Fibroblast of lung (primary cell): ENCODE results near the gene CD200. TPM values are rescaled to one million over a fixed set of nuclear protein-coding genes. Genes with fewer than 3 reads are reported as not detected.

Experiments used
- DNase-seq, 2 donors: peaks; one replicate each; pipeline versions ENCODE4 v3.0.0 to v3.0.0-alpha.2; 2010; ENCODE audit warnings: low read depth in 2 of 2
- H2AFZ ChIP-seq: 2 replicates; pipeline ENCODE4 v1.5.1; 2012; ENCODE audit warnings: low read length, control low read depth, inconsistent platforms
- H3K27ac ChIP-seq: 2 replicates; pipeline ENCODE4 v1.5.1; 2011; ENCODE audit warnings: low read length, control low read depth; ENCODE audit not compliant: insufficient read depth
- H3K27me3 ChIP-seq: 2 replicates; pipeline ENCODE4 v1.5.1; 2011; ENCODE audit warnings: mild to moderate bottlenecking, low read length; ENCODE audit not compliant: control insufficient read depth, insufficient read depth
- H3K36me3 ChIP-seq: 2 replicates; pipeline ENCODE4 v1.5.1; 2011; ENCODE audit warnings: low read length; ENCODE audit not compliant: control insufficient read depth, insufficient read depth
- H3K4me1 ChIP-seq: 2 replicates; pipeline ENCODE4 v1.5.1; 2011; ENCODE audit warnings: low read length; ENCODE audit not compliant: control insufficient read depth, insufficient read depth; ENCODE audit errors: extremely low read depth
- H3K4me2 ChIP-seq: 2 replicates; pipeline ENCODE4 v1.5.1; 2011; ENCODE audit warnings: low read length, control low read depth; ENCODE audit not compliant: insufficient read depth; ENCODE audit errors: extremely low read depth
- H3K4me3 ChIP-seq, 4 experiments: fragments of 200-600 bp in 1 of 4; sonication (generic) in 1 of 4; replicated peaks in 1 of 4; 2 replicates each; pipeline ENCODE4 v1.5.1; 2011 to 2016; ENCODE audit warnings: low read length in 4 of 4, low read depth in 3 of 4, mild to moderate bottlenecking in 3 of 4, control low read depth in 2 of 4, inconsistent platforms in 1 of 4, mixed read lengths in 1 of 4; ENCODE audit not compliant: insufficient read depth in 1 of 4; ENCODE audit errors: control extremely low read depth in 1 of 4
- H3K79me2 ChIP-seq: 2 replicates; pipeline ENCODE4 v1.5.1; 2012; ENCODE audit warnings: mild to moderate bottlenecking, low read length, inconsistent platforms; ENCODE audit not compliant: control insufficient read depth, insufficient read depth
- H3K9ac ChIP-seq: 2 replicates; pipeline ENCODE4 v1.5.1; 2011; ENCODE audit warnings: mild to moderate bottlenecking, low read length, control low read depth; ENCODE audit not compliant: insufficient read depth
- H3K9me3 ChIP-seq: 2 replicates; pipeline ENCODE4 v1.5.1; 2012; ENCODE audit warnings: low read depth, low read length; ENCODE audit not compliant: control insufficient read depth, insufficient read depth
- H4K20me1 ChIP-seq: 2 replicates; pipeline ENCODE4 v1.5.1; 2011; ENCODE audit warnings: low read length; ENCODE audit not compliant: control insufficient read depth, insufficient read depth; ENCODE audit errors: extremely low read depth
- CTCF ChIP-seq, 2 donors: IDR thresholded peaks in 1 of 2; conservative IDR thresholded peaks in 1 of 2; 1 replicate in 1 of 2; 2 replicates in 1 of 2; pipeline ENCODE4 v1.5.1; 2011 to 2012; ENCODE audit warnings: low read length in 2 of 2, control low read depth in 1 of 2, inconsistent platforms in 1 of 2, low read depth in 1 of 2, mild to moderate bottlenecking in 1 of 2
- EZH2 ChIP-seq: IDR thresholded peaks from 2 replicates; pipeline ENCODE4 v1.5.1; 2012; ENCODE audit warnings: low read length, control low read depth, mild to moderate bottlenecking; ENCODE audit errors: missing control alignments
- polyA plus RNA-seq, 2 donors: library from polyadenylated mRNA; depleted of rRNA in 1 of 2; stranded (reverse) in 1 of 2; unstranded in 1 of 2; fragments of >200 nt; gene quantifications; 2 replicates each; pipeline ENCODE4 v1.2.1, GENCODE V29; 2011 to 2012; ENCODE audit warnings: missing spikeins in 1 of 2
- total RNA-seq: library from RNA; depleted of rRNA; stranded (reverse); fragments of >200 nt; gene quantifications from 2 replicates; pipeline ENCODE4 v1.2.1, GENCODE V29; 2014

Gene CD200
- total and polyA plus RNA-seq, 2 donors (not counting 1 experiment from before 2014, with no cell fraction given) = 0.17 to 0.22 TPM

GRCh38 chr3:112345681-112346080 is 12.7 kb downstream of the CD200 start:
- Histone ChIP-seq H2AFZ (no peak overlapping the region), H3K36me3 (no peaks in the 10 kb centered on the region)
- no peak for DNase-seq

GRCh38 chr3:112346491-112347122 is 13.7 kb downstream of the CD200 start:
- Histone ChIP-seq H2AFZ (no peak overlapping the region), H3K4me1 (no peaks in the 10 kb centered on the region)
- TF ChIP-seq CTCF (conservative IDR thresholded peaks at IDR 0.05 in 1 of 2, IDR thresholded peaks at IDR 0.05 in 1 of 2; ENCODE audit: low read depth in 1 of 2, low read length in 2 of 2) (no peak), EZH2 (no peak)

More at GRCh38 chr3:112345681-112346080, 12.7 kb downstream of the CD200 start:
- TF ChIP-seq CTCF (conservative IDR thresholded peaks at IDR 0.05 in 1 of 2, IDR thresholded peaks at IDR 0.05 in 1 of 2; ENCODE audit: low read depth in 1 of 2, low read length in 2 of 2) = no peak
- TF ChIP-seq EZH2 = no peak
- H3K4me2 ChIP-seq = no peak overlapping the region
- no peaks in the 10 kb centered on the region for H3K9me3 ChIP-seq
- no peaks in the 10 kb centered on the region for H3K4me1 ChIP-seq
- no peaks in the 10 kb centered on the region for H3K79me2 ChIP-seq
- no peaks in the 10 kb centered on the region for H3K27me3 ChIP-seq
- no peaks in the 10 kb centered on the region for H4K20me1 ChIP-seq
- no peak overlapping the region for H3K4me3 ChIP-seq
- no peak overlapping the region for H3K27ac ChIP-seq
- H3K9ac ChIP-seq = no peak overlapping the region

GRCh38 chr3:112348943-112349342 is 16.0 kb downstream of the CD200 start:
- Histone ChIP-seq H3K9me3 (no peaks in the 10 kb centered on the region), H3K27me3 (no peaks in the 10 kb centered on the region), H3K4me1 (no peaks in the 10 kb centered on the region), H3K79me2 (no peaks in the 10 kb centered on the region), H3K27ac (no peak overlapping the region), H3K4me2 (no peak overlapping the region), H3K9ac (no peak overlapping the region), H2AFZ (no peak overlapping the region), H3K4me3 (no peak overlapping the region), H3K36me3 (no peaks in the 10 kb centered on the region), H4K20me1 (no peaks in the 10 kb centered on the region)
- TF ChIP-seq EZH2 = no peak
- TF ChIP-seq CTCF (conservative IDR thresholded peaks at IDR 0.05 in 1 of 2, IDR thresholded peaks at IDR 0.05 in 1 of 2; ENCODE audit: low read depth in 1 of 2, low read length in 2 of 2) = no peak
- no peak for DNase-seq

More at GRCh38 chr3:112346491-112347122, 13.7 kb downstream of the CD200 start:
- Histone ChIP-seq H3K27me3 (no peaks in the 10 kb centered on the region), H3K27ac (no peak overlapping the region), H3K36me3 (no peaks in the 10 kb centered on the region), H3K4me3 (no peak overlapping the region), H4K20me1 (no peaks in the 10 kb centered on the region), H3K79me2 (no peaks in the 10 kb centered on the region), H3K9me3 (no peaks in the 10 kb centered on the region), H3K4me2 (no peak overlapping the region), H3K9ac (no peak overlapping the region)
- DNase-seq = no peak
